T-cell (primary cell): ENCODE measurements around the gene PLPP4. TPM values are rescaled to one million over a fixed set of nuclear protein-coding genes. Genes with fewer than 3 reads are reported as not detected.
"Not testable (repeated sequence)": the region's sequence is repeated elsewhere in the genome, so short reads cannot be mapped to it uniquely, and the experiment has no call there.

Experiments
- ATAC-seq, 4 experiments: fragments of 200-7000 bp in 3 of 4; fragments of 150-1000 bp in 1 of 4; cut with Tn5 transposase; replicated peaks in 1 of 4; 1 replicate in 3 of 4; 2 replicates in 1 of 4; pipeline ENCODE4 v1.10.0; 2021; ENCODE audit warnings: moderate library complexity in 3 of 4, mild to moderate bottlenecking in 2 of 4, moderate number of reproducible peaks in 1 of 4
- CTCF ChIA-PET, 2 donors: fragments of 300-600 bp; sonication (Branson Sonifier 250); formaldehyde crosslinking; loops; one replicate each; lab custom pipeline; 2022; ENCODE audit warnings: antibody characterized with exemption in 2 of 2; lab: Charles Lee
- POLR2A ChIA-PET, 2 donors: fragments of 300-600 bp; sonication (Branson Sonifier 250); formaldehyde crosslinking; loops; one replicate each; lab custom pipeline; 2022; ENCODE audit warnings: antibody characterized with exemption in 2 of 2; lab: Charles Lee
- DNase-seq, 35 experiments: peaks; one replicate each; pipeline versions ENCODE4 v3.0.0 to v3.0.0-alpha.2; 2013 to 2023
- H3K27ac ChIP-seq: one replicate; pipeline ENCODE4 v1.5.1; 2013; ENCODE audit warnings: low read length
- H3K27me3 ChIP-seq, 2 experiments: replicated peaks in 1 of 2; 1 replicate in 1 of 2; 2 replicates in 1 of 2; pipeline versions ENCODE4 v1.6.1 to v1.7.0; 2013; ENCODE audit warnings: low read length in 1 of 2, mixed read lengths in 1 of 2; ENCODE audit not compliant: control insufficient read depth in 2 of 2, insufficient read depth in 2 of 2; ENCODE audit errors: extremely low read depth in 1 of 2
- H3K36me3 ChIP-seq, 2 donors: 1 replicate in 1 of 2; 2 replicates in 1 of 2; pipeline versions ENCODE4 v1.6.1 to v1.7.0; 2013; ENCODE audit warnings: low read length in 1 of 2; ENCODE audit not compliant: control insufficient read depth in 2 of 2, insufficient read depth in 1 of 2; ENCODE audit errors: extremely low read depth in 1 of 2
- H3K4me1 ChIP-seq, 2 experiments: 1 replicate in 1 of 2; 2 replicates in 1 of 2; pipeline versions ENCODE4 v1.6.1 to v1.7.0; 2013; ENCODE audit warnings: low read length in 2 of 2, mixed read lengths in 1 of 2; ENCODE audit not compliant: insufficient read depth in 2 of 2, control insufficient read depth in 1 of 2; ENCODE audit errors: extremely low read depth in 1 of 2
- H3K4me3 ChIP-seq, 2 donors: 1 replicate in 1 of 2; 2 replicates in 1 of 2; pipeline versions ENCODE4 v1.5.1 to v1.7.0; 2013; ENCODE audit warnings: mild to moderate bottlenecking in 2 of 2, low read length in 1 of 2, moderate library complexity in 1 of 2; ENCODE audit not compliant: control insufficient read depth in 1 of 2; ENCODE audit errors: extremely low read depth in 1 of 2
- H3K9me3 ChIP-seq: 2 replicates; pipeline ENCODE4 v1.7.0; 2013
- H3K27ac Mint-ChIP-seq, 2 donors: one replicate each; pipeline ENCODE4 v1.8.0; 2020 to 2021; ENCODE audit warnings: mild to moderate bottlenecking in 2 of 2, mixed read lengths in 2 of 2
- H3K27me3 Mint-ChIP-seq, 2 donors: one replicate each; pipeline ENCODE4 v1.8.0; 2021 to 2022; ENCODE audit warnings: mixed read lengths in 2 of 2
- H3K36me3 Mint-ChIP-seq: one replicate; pipeline ENCODE4 v1.8.0; 2021; ENCODE audit warnings: mixed read lengths
- H3K4me1 Mint-ChIP-seq, 3 donors: one replicate each; pipeline ENCODE4 v1.8.0; 2020 to 2022; ENCODE audit warnings: mixed read lengths in 3 of 3, mild to moderate bottlenecking in 1 of 3
- H3K4me3 Mint-ChIP-seq, 3 donors: one replicate each; pipeline ENCODE4 v1.8.0; 2020 to 2022; ENCODE audit warnings: mild to moderate bottlenecking in 3 of 3, mixed read lengths in 3 of 3, moderate library complexity in 3 of 3
- H3K9me3 Mint-ChIP-seq, 3 donors: one replicate each; pipeline ENCODE4 v1.8.0; 2020 to 2022; ENCODE audit warnings: mixed read lengths in 3 of 3
- WGBS: methylation state at CpG from one replicate; pipeline ENCODE4 v1.1.5; 2013; ENCODE audit warnings: missing lambda C conversion rate; ENCODE audit not compliant: insufficient coverage; 5-methylcytosine and 5-hydroxymethylcytosine counted together
- total RNA-seq, 35 experiments: library from RNA in 6 of 35; stranded (reverse) in 6 of 35; fragments of 120-200 nt in 1 of 35; gene quantifications; one replicate each; pipeline versions ENCODE4 v1.2.1 to v1.2.4 and lab custom pipeline; 2013 to 2026

The PLPP4 gene
- total RNA-seq, 5 donors from 2014 or later (not counting 1 experiment from before 2014, with no cell fraction given): not detected

DNA sequence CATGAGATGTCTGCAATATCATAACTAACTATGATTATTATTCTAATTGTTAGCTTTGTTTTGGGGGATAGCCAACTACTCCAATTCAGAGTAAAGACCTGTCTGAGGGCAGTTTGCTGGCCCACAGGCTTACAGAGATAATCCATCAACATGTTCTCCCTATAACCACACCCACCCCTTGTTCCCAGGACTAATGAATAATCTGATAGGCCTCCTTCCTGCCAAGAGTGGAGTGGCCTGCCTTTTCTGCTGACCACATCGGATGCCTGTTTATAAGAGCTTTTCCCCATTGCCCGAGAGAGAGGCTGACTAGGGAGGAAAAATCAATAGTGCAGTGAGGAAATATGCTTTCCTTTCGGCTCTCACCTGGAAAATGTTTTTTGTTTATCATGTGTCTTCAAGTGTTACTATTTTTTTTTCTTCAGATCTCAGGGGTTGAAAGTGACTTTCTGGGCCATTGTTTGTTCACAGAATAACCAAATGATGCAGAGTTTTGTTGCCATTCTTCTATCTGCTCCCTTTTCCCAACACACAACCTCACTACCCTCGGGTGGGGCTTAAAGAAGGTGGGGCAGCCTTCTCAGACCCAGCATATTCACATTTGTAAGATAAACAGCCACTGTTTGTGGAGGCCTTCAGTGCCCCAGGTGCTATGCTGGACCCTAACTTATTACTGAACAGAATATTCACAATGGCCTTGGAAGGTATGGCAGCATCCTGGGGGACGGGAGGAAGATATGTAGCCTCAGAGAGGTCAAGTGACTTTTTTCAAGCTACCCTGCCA, 38.4 kb downstream of the PLPP4 start:
- Histone ChIP-seq H3K4me3 (no peak overlapping the region), H3K27ac (no peak overlapping the region), H3K4me1 (no peaks in the 10 kb centered on the region), H3K9me3 (no peaks in the 10 kb centered on the region), H3K27me3 (peaks cover 0 to 8% of the 10 kb centered on the region in 2 experiments), H3K36me3 (no peaks in the 10 kb centered on the region)
- ChIA-PET CTCF (interaction anchor here in 1 of 2 donors (0.5 kb wide), 1 partner anchor 172 kb away, joined by 3 read pairs; no protein-coding TSS in a partner anchor), POLR2A (no interaction called here)
- DNase-seq (no peak), ATAC-seq (no peak)
- Mint-ChIP-seq H3K9me3 (peaks cover 0 to 3% (median 0%) of the 10 kb centered on the region in 3 donors), H3K27ac (no peak overlapping the region), H3K4me1 (no peaks in the 10 kb centered on the region), H3K36me3 (no peaks in the 10 kb centered on the region), H3K4me3 (no peak overlapping the region), H3K27me3 (peaks cover 0 to 3% of the 10 kb centered on the region in 2 donors)
- WGBS: 89% methylated on average over 3 of the region's 5 CpGs

DNA sequence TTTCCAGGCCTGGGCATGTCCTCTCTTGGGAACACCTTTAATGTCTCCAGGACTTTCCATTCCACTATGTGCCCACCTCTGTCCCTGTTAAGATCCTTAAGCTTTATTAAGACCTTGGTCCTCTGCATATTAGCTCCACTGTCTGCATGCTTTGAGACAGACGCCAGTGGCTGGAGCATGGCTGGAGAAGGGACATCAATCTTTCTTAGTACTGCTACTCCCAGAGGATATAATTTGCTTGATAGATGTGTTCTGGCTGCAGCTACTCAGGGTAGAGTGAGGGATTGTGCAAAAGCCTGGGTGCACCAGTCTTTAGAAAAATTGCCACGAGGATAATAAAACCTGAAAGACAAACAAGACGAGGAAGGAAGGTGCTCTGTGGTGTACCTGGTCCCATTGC, 42.9 kb downstream of the PLPP4 start:
- POLR2A ChIA-PET: interaction anchor here in 1 of 2 donors (0.5 kb wide), 1 partner anchor 322 kb away, joined by 3 read pairs; no protein-coding TSS in a partner anchor
- H3K36me3 Mint-ChIP-seq: no peaks in the 10 kb centered on the region
- no peak overlapping the region for H3K4me3 ChIP-seq
- no peak overlapping the region for H3K4me3 Mint-ChIP-seq
- H3K27ac Mint-ChIP-seq: no peak overlapping the region
- peaks cover 0 to 10% of the 10 kb centered on the region in 2 experiments for H3K27me3 ChIP-seq
- H3K9me3 ChIP-seq: no peaks in the 10 kb centered on the region
- CTCF ChIA-PET: no interaction called here
- 80% methylated on average over 3 of the region's 3 CpGs for WGBS
- no peak for DNase-seq
- ATAC-seq: no peak
- H3K27ac ChIP-seq: no peak overlapping the region
- H3K4me1 ChIP-seq: no peaks in the 10 kb centered on the region
- H3K9me3 Mint-ChIP-seq: peaks cover 0 to 12% (median 0%) of the 10 kb centered on the region in 3 donors
- no peaks in the 10 kb centered on the region for H3K27me3 Mint-ChIP-seq
- H3K4me1 Mint-ChIP-seq: no peaks in the 10 kb centered on the region
- no peaks in the 10 kb centered on the region for H3K36me3 ChIP-seq

DNA sequence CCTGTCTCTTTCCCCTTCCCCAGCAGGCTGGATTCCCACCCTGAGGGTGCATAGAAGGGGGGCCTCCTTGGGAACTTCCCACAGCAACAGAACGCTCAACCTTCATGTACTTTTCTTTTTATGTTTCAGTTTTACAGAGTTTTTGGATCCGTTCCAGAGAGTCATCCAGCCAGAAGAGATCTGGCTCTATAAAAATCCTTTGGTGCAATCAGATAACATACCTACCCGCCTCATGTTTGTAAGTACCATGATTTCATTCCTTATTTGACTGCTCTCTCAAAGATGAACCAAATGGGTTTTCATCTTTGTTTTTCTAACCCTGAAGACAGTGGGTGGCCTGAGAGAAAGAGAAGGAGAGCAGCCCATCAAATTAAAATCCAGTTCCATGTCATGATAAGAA, 46.7 kb downstream of the PLPP4 start:
- Histone ChIP-seq H3K4me3 (no peak overlapping the region), H3K27me3 (peaks cover 0 to 10% of the 10 kb centered on the region in 2 experiments), H3K36me3 (no peaks in the 10 kb centered on the region), H3K9me3 (no peaks in the 10 kb centered on the region), H3K4me1 (no peaks in the 10 kb centered on the region), H3K27ac (no peak overlapping the region)
- WGBS: 0% methylated on average over 1 of the region's 3 CpGs
- no peaks in the 10 kb centered on the region for H3K27me3 Mint-ChIP-seq
- H3K4me3 Mint-ChIP-seq: no peak overlapping the region
- ChIA-PET CTCF (no interaction called here), POLR2A (no interaction called here)
- H3K4me1 Mint-ChIP-seq: no peaks in the 10 kb centered on the region
- peaks cover 0 to 9% (median 0%) of the 10 kb centered on the region in 3 donors for H3K9me3 Mint-ChIP-seq
- no peak overlapping the region for H3K27ac Mint-ChIP-seq
- DNase-seq (no peak), ATAC-seq (no peak)
- H3K36me3 Mint-ChIP-seq: no peaks in the 10 kb centered on the region

DNA sequence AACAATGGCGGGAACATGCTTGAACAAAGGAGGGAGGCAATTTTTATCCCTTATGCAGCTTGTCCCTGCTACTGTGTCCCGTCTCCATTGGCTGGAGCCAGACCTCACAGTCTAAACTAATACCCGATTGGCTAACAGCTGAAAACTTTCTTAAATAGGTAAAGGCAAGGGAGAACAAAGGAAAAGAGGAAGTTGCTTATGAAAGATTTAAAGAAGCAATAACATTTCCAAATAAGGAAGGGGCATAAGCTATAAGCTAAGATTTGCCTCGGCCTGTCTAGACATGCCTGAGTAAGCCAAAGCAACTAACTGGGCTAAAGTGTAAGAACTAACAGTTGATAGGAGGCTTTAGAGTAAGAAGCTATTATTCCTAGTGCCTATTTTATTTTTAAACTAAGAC, 47.2 kb downstream of the PLPP4 start:
- H3K36me3 Mint-ChIP-seq, H3K4me3 Mint-ChIP-seq, H3K9me3 Mint-ChIP-seq, H3K27ac Mint-ChIP-seq, ATAC-seq, H3K4me1 ChIP-seq, H3K4me3 ChIP-seq, H3K27ac ChIP-seq, H3K36me3 ChIP-seq, POLR2A ChIA-PET, H3K9me3 ChIP-seq, H3K4me1 Mint-ChIP-seq, CTCF ChIA-PET, H3K27me3 Mint-ChIP-seq, DNase-seq: not testable (repeated sequence)
- peaks cover 0 to 10% of the 10 kb centered on the region in 2 experiments for H3K27me3 ChIP-seq
- 91% methylated on average over 1 of the region's 4 CpGs for WGBS

DNA sequence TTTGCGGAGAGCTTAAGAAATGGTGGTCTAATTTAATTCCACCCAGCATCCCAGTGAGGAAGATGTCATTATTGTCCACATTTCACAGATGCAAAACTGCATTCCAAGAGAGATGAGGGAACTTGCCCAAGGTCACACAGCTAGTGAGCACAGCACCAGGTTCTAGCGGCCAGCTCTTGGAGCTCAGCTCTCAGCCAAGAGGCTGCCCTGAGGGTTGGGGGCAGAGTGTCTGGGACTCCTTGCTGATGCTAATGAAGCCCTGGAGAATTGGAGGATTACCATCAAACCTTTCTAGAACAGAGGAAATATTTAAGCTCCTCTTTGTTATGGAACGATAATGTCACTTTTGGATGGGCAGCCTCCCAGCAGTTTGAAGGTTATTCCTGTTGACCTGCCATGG, 48.0 kb downstream of the PLPP4 start:
- Histone ChIP-seq H3K9me3 (no peaks in the 10 kb centered on the region), H3K27ac (no peak overlapping the region), H3K4me1 (no peaks in the 10 kb centered on the region), H3K36me3 (no peaks in the 10 kb centered on the region), H3K27me3 (peaks cover 0 to 10% of the 10 kb centered on the region in 2 experiments), H3K4me3 (no peak overlapping the region)
- Mint-ChIP-seq H3K4me1 (no peaks in the 10 kb centered on the region), H3K9me3 (peaks cover 0 to 9% (median 0%) of the 10 kb centered on the region in 3 donors), H3K4me3 (no peak overlapping the region), H3K36me3 (no peaks in the 10 kb centered on the region), H3K27me3 (no peaks in the 10 kb centered on the region), H3K27ac (no peak overlapping the region)
- ChIA-PET CTCF (no interaction called here), POLR2A (no interaction called here)
- 95% methylated on average over 3 of the region's 3 CpGs for WGBS
- DNase-seq: no peak
- ATAC-seq: no peak

DNA sequence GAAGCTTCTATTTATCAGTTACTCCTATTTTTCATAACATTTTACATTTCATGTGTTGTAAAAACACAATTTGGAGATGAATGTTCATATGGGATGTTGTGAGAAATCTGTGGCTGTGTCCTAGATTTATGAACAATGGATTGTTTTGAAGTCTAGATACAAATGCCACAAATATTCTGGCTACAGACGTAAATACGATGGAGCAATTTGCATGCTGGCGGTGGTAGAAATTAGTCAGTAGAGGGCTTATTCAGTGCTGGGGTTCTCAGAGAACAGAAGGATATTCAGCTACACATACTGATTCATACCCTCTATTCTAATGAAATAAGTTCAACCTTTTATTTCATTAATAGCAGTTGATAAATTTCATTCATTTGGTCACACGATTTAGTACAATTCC, 48.8 kb downstream of the PLPP4 start:
- H3K4me1 Mint-ChIP-seq: no peaks in the 10 kb centered on the region
- H3K27ac Mint-ChIP-seq: no peak overlapping the region
- no peaks in the 10 kb centered on the region for H3K36me3 Mint-ChIP-seq
- H3K4me3 Mint-ChIP-seq: no peak overlapping the region
- no CpG with 5 or more reads among the region's 4 CpGs for WGBS
- ChIA-PET POLR2A (no interaction called here), CTCF (no interaction called here)
- Histone ChIP-seq H3K27ac (no peak overlapping the region), H3K36me3 (no peaks in the 10 kb centered on the region), H3K4me3 (no peak overlapping the region), H3K4me1 (no peaks in the 10 kb centered on the region), H3K9me3 (no peaks in the 10 kb centered on the region), H3K27me3 (peaks cover 0 to 9% of the 10 kb centered on the region in 2 experiments)
- DNase-seq: no peak
- H3K9me3 Mint-ChIP-seq: peaks cover 0 to 17% (median 0%) of the 10 kb centered on the region in 3 donors
- ATAC-seq: no peak
- H3K27me3 Mint-ChIP-seq: no peaks in the 10 kb centered on the region
